SU-DHL-6 (cell line): Measurements from ENCODE around the gene IFNL3.

Experiments used
- H2AFZ ChIP-seq: fragments of 200-600 bp; sonication (generic); 2 replicates; pipeline ENCODE4 v1.6.1; 2014; ENCODE audit warnings: low read depth, mild to moderate bottlenecking, moderate library complexity, mixed read lengths, antibody characterized with exemption, low read length; ENCODE audit not compliant: severe bottlenecking
- H3F3A ChIP-seq: fragments of 200-600 bp; shearing (Covaris generic); 2 replicates; pipeline ENCODE4 v1.6.0; 2016; ENCODE audit warnings: antibody characterized with exemption, mild to moderate bottlenecking; ENCODE audit not compliant: insufficient read depth
- H3K27ac ChIP-seq: fragments of 200-600 bp; sonication (generic); 2 replicates; pipeline ENCODE4 v1.5.1; 2016; ENCODE audit warnings: low read depth, mild to moderate bottlenecking, low read length, moderate library complexity, mixed read lengths
- H3K27me3 ChIP-seq: fragments of 200-600 bp; sonication (generic), shearing (Covaris generic); 2 replicates; pipeline ENCODE4 v1.6.0; 2014; ENCODE audit warnings: mild to moderate bottlenecking, low read length
- H3K36me3 ChIP-seq: fragments of 200-600 bp; sonication (generic); 2 replicates; pipeline ENCODE4 v1.6.1; 2014; ENCODE audit warnings: mild to moderate bottlenecking, low read length, mixed read lengths
- H3K4me2 ChIP-seq: fragments of 300-600, 200-600 bp; shearing (Covaris generic), sonication (generic); 2 replicates; pipeline ENCODE4 v1.6.0; 2014; ENCODE audit warnings: low read length, low read depth, mild to moderate bottlenecking; ENCODE audit not compliant: poor library complexity, severe bottlenecking
- H3K4me3 ChIP-seq: fragments of 200-600 bp; sonication (generic); 2 replicates; pipeline ENCODE4 v1.5.1; 2014; ENCODE audit warnings: antibody characterized with exemption, low read length, mild to moderate bottlenecking, mixed read lengths; ENCODE audit not compliant: insufficient read depth, poor library complexity, severe bottlenecking
- H3K79me2 ChIP-seq: fragments of 200-600 bp; sonication (generic); 2 replicates; pipeline ENCODE4 v1.6.1; 2014; ENCODE audit warnings: mild to moderate bottlenecking, low read length, moderate library complexity; ENCODE audit not compliant: insufficient read depth
- H3K9ac ChIP-seq: fragments of 200-600 bp; sonication (generic); 2 replicates; pipeline ENCODE4 v1.7.0; 2014; ENCODE audit warnings: mild to moderate bottlenecking, low read length
- H3K9me2 ChIP-seq: fragments of 200-600 bp; sonication (generic); replicated peaks from 2 replicates; pipeline ENCODE4 v1.6.1; 2014; ENCODE audit warnings: low read length; ENCODE audit not compliant: insufficient read depth
- H3K9me3 ChIP-seq: fragments of 200-600 bp; sonication (generic); 2 replicates; pipeline ENCODE4 v1.6.1; 2014; ENCODE audit warnings: low read length, mixed read lengths; ENCODE audit not compliant: insufficient read depth
- H4K20me1 ChIP-seq: fragments of 200-600 bp; sonication (generic); 2 replicates; pipeline ENCODE4 v1.6.1; 2014; ENCODE audit warnings: low read depth, mild to moderate bottlenecking, antibody characterized with exemption, low read length, moderate library complexity, mixed read lengths
- EZH2phosphoT487 ChIP-seq: fragments of 200-600 bp; sonication (generic), shearing (Covaris generic); conservative IDR thresholded peaks from 2 replicates; pipeline ENCODE4 v1.6.1; 2018; ENCODE audit warnings: mild to moderate bottlenecking, antibody characterized with exemption, low read length, moderate library complexity, mixed read lengths
- TF ChIP-seq, protein P1 (sequence below): fragments of 200-600 bp; sonication (generic); IDR thresholded peaks from one replicate; pipeline ENCODE4 v1.5.1; 2017; ENCODE audit warnings: antibody characterized with exemption, mild to moderate bottlenecking, low read length, moderate library complexity; ENCODE audit not compliant: insufficient read depth, poor library complexity, severe bottlenecking

The IFNL3 gene

DNA sequence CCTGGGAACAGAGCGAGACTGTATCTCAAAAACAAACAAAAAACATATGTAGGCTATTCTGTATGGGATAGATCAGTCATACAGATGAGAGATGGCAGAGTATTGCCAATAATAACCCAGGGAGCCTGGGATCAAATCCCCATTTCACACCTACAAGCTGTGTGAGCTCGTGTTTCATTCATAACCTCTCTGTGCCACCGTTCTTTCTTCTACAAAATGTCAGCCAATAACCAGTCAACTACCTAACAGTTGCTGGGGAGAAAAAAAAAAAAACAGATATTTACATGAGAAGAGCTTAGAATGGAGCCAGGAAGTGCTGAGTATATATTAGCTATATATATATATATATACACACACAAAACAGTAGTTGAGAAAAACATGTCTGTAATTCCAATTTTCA, 16.9 kb upstream of the IFNL3 start:
- Histone ChIP-seq H3F3A (no peaks in the 10 kb centered on the region), H2AFZ (no peak overlapping the region), H3K27me3 (no peaks in the 10 kb centered on the region), H4K20me1 (no peaks in the 10 kb centered on the region), H3K4me2 (no peak overlapping the region), H3K9me3 (no peaks in the 10 kb centered on the region), H3K4me3 (no peak overlapping the region), H3K36me3 (no peaks in the 10 kb centered on the region), H3K27ac (no peak overlapping the region), H3K9me2 (no peaks in the 10 kb centered on the region), H3K9ac (no peak overlapping the region), H3K79me2 (no peaks in the 10 kb centered on the region)
- TF ChIP-seq, protein P1, sequence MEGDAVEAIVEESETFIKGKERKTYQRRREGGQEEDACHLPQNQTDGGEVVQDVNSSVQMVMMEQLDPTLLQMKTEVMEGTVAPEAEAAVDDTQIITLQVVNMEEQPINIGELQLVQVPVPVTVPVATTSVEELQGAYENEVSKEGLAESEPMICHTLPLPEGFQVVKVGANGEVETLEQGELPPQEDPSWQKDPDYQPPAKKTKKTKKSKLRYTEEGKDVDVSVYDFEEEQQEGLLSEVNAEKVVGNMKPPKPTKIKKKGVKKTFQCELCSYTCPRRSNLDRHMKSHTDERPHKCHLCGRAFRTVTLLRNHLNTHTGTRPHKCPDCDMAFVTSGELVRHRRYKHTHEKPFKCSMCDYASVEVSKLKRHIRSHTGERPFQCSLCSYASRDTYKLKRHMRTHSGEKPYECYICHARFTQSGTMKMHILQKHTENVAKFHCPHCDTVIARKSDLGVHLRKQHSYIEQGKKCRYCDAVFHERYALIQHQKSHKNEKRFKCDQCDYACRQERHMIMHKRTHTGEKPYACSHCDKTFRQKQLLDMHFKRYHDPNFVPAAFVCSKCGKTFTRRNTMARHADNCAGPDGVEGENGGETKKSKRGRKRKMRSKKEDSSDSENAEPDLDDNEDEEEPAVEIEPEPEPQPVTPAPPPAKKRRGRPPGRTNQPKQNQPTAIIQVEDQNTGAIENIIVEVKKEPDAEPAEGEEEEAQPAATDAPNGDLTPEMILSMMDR: no peak
- TF ChIP-seq EZH2phosphoT487: no peak

DNA sequence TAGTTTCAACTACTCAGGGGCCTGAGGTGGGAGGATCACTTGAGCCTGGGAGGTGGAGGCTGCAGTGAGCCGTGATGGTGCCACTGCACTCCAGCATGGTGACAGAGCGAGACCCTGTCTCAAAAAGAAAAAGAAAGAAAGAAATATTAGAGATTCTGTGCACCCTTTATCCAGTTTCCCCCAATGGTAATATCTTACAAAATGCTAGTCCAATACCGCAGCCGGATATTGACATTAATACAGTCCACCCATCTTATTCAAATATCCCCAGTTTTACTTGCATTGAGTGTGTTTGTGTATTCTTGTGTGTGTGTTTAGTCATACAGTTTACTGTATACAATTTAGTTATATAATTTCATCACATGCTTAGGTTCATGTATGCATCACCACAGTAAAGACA, 12.4 kb upstream of the IFNL3 start:
- Histone ChIP-seq H3K4me2 (no peak overlapping the region), H4K20me1 (no peaks in the 10 kb centered on the region), H3K9ac (no peak overlapping the region), H3K9me3 (no peaks in the 10 kb centered on the region), H3K36me3 (no peaks in the 10 kb centered on the region), H3K79me2 (no peaks in the 10 kb centered on the region), H2AFZ (no peak overlapping the region), H3K27me3 (no peaks in the 10 kb centered on the region), H3K4me3 (no peak overlapping the region), H3F3A (no peaks in the 10 kb centered on the region), H3K27ac (no peak overlapping the region), H3K9me2 (no peaks in the 10 kb centered on the region)
- TF ChIP-seq, protein P1: no peak

DNA sequence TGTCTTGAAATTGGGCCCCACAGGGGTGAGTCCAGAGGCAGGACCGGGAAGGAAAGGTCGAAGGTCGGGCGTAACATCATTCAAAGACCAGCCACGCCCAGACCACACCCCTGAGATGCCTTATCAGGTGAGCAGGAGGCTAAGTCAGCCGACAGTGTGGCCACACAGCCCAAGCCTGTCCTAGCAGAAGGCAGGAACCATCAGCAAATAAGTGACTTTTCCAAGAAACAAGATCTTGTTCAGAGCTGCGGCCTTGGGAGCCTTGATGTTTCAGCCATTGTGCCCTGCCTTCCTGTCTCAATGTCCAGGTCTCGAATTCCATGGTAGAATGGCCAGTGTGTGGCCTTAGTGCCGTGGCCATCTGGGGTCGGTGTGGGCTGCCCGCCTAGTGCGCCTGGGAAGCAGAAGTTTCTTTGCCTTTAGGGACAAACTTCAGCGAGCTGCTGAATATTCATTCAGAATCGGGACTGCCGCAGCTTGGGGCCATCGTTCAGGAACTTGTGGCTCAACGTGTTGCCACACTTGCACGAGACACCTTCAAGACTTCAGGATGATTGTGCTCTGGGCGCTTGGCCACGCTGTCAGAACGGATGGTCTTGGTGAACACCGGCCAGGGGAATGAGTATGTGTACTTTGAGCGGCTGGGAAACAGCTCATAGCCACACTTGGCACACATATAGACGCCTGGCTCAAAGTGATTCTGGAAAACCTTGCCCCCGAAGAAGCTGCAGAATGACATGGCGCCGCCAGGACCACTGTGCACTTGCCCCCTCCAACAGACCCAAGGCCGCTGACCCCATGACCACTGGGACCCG, 9.9 kb upstream of the IFNL3 start:
- Histone ChIP-seq H3K79me2 (no peaks in the 10 kb centered on the region), H3K9me2 (no peaks in the 10 kb centered on the region), H3K36me3 (no peaks in the 10 kb centered on the region), H3K27ac (no peak overlapping the region), H3K27me3 (no peaks in the 10 kb centered on the region), H3K9ac (no peak overlapping the region), H3F3A (no peaks in the 10 kb centered on the region), H3K4me2 (no peak overlapping the region), H3K4me3 (no peak overlapping the region), H2AFZ (no peak overlapping the region), H4K20me1 (no peaks in the 10 kb centered on the region), H3K9me3 (no peaks in the 10 kb centered on the region)
- TF ChIP-seq EZH2phosphoT487: no peak
- TF ChIP-seq, protein P1: no peak
